ENCODE results near the gene SORBS1. TPM values are rescaled to one million over a fixed set of nuclear protein-coding genes. Genes with fewer than 3 reads are reported as not detected.

SORBS1 gene
- polyA plus RNA-seq, 1 donor from 2014 or later: 39.5 TPM

- no peak overlapping the region for H3K4me3 ChIP-seq (ENCODE audit: low read length)
- H3F3A ChIP-seq (ENCODE audit: insufficient read depth, low read length, poor library complexity, severe bottlenecking): no peaks in the 10 kb centered on the region
- no peaks in the 10 kb centered on the region for H3K9me2 ChIP-seq (ENCODE audit: insufficient read depth, low read length)
- no peaks in the 10 kb centered on the region for H3K27me3 ChIP-seq (ENCODE audit: insufficient read depth, low read depth, low read length)
- no peak overlapping the region for H3K4me2 ChIP-seq (ENCODE audit: low read length)
- no peaks in the 10 kb centered on the region for H3K79me2 ChIP-seq (replicated peaks; ENCODE audit: insufficient read depth, low read length)
- no peaks in the 10 kb centered on the region for H3K9me3 ChIP-seq (ENCODE audit: low read length)
- no peaks in the 10 kb centered on the region for H3K36me3 ChIP-seq (ENCODE audit: insufficient read depth, low read length)
- H4K20me1 ChIP-seq (ENCODE audit: insufficient read depth): no peaks in the 10 kb centered on the region
- TF ChIP-seq TAF1 (IDR thresholded peaks at IDR 0.05; ENCODE audit: low read depth): no peak
- TF ChIP-seq MXI1 (conservative IDR thresholded peaks at IDR 0.05; ENCODE audit: poor library complexity, severe bottlenecking): no peak
- no peak for TF ChIP-seq POLR2AphosphoS5 (IDR thresholded peaks at IDR 0.05)
- no peak for TF ChIP-seq SMC3 (conservative IDR thresholded peaks at IDR 0.05; ENCODE audit: poor library complexity)
- TF ChIP-seq RAD21 (conservative IDR thresholded peaks at IDR 0.05): no peak
- TF ChIP-seq CTCF (IDR thresholded peaks at IDR 0.05; ENCODE audit: poor library complexity, severe bottlenecking): no peak
- no peak for TF ChIP-seq EP300 (conservative IDR thresholded peaks at IDR 0.05; ENCODE audit: poor library complexity, severe bottlenecking)
- TF ChIP-seq EZH2 (IDR thresholded peaks at IDR 0.05; ENCODE audit: borderline replicate concordance, insufficient read depth, low read length, poor library complexity, severe bottlenecking): no peak
- TF ChIP-seq REST (IDR thresholded peaks at IDR 0.05; ENCODE audit: borderline replicate concordance): no peak
- no peak overlapping the region for H3K27ac ChIP-seq (ENCODE audit: low read length)
- no peak overlapping the region for H3K9ac ChIP-seq (ENCODE audit: low read length)
- H2AFZ ChIP-seq (ENCODE audit: low read depth, low read length): no peak overlapping the region
Observed at GRCh38 chr10:95573964-95574604, 12.9 kb upstream of the SORBS1 start.

DNA sequence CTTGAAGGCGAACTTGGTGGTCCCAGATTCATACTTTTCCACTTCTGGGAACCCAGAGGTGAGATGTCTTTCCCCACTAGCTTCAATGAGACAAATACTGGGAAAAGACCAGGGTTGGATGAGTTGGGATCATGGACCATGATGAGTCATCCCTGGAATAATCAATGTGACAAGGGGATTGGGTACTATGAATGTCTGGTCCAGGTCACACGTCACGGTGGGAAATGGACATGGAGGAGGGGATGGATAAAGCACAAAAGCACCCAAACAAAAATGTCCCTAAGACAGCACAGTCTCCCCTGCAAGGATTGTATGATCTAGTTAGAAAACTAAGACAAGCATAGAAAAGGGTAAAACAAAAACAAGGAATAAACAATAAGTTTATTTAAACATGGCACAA lies 12.4 kb upstream of the SORBS1 start:
- Histone ChIP-seq H3F3A (ENCODE audit: insufficient read depth, low read length, poor library complexity, severe bottlenecking) (no peaks in the 10 kb centered on the region), H3K79me2 (replicated peaks; ENCODE audit: insufficient read depth, low read length) (no peaks in the 10 kb centered on the region), H3K9me3 (ENCODE audit: low read length) (no peaks in the 10 kb centered on the region), H2AFZ (ENCODE audit: low read depth, low read length) (no peak overlapping the region), H3K27me3 (ENCODE audit: insufficient read depth, low read depth, low read length) (no peaks in the 10 kb centered on the region), H4K20me1 (ENCODE audit: insufficient read depth) (no peaks in the 10 kb centered on the region), H3K4me2 (ENCODE audit: low read length) (no peak overlapping the region), H3K4me3 (ENCODE audit: low read length) (no peak overlapping the region), H3K27ac (ENCODE audit: low read length) (no peak overlapping the region), H3K9ac (ENCODE audit: low read length) (no peak overlapping the region), H3K36me3 (ENCODE audit: insufficient read depth, low read length) (no peaks in the 10 kb centered on the region), H3K9me2 (ENCODE audit: insufficient read depth, low read length) (no peaks in the 10 kb centered on the region)
- TF ChIP-seq POLR2AphosphoS5 (IDR thresholded peaks at IDR 0.05): no peak
- TF ChIP-seq REST (IDR thresholded peaks at IDR 0.05; ENCODE audit: borderline replicate concordance): no peak

All from neural cell (in vitro differentiated cells).